ENCODE measurements around the gene MYZAP. TPM values are rescaled to one million over a fixed set of nuclear protein-coding genes. Genes with fewer than 3 reads are reported as not detected.

The MYZAP gene
- total and polyA plus RNA-seq, 10 of the 15 experiments (the other 5 are each of a cell fraction or from before 2014, with no cell fraction given) = not detected

DNA sequence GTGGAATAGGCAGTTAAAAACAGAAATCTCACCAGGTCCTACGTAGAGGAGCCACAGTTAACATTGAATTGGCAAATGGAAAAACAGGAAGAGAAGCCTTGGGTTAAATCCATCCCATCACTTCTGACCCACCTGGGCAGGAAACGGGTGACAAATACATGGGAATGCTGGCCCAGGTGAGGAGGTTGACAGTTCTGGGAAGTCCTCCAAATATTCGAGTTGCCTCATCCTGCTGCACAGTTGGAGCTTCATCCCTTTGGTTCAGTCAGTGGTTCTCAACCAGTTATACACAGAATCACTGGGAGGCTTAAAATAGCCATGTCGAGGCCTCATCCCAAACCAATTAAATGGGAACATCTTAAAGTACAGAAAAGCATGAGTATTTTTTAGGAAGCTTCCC, 5.3 kb downstream of the MYZAP start (continued):
- TF ChIP-seq KDM1A (IDR thresholded peaks at IDR 0.05; ENCODE audit: borderline replicate concordance) = no peak
- no peak for TF ChIP-seq PAX5 (IDR thresholded peaks at IDR 0.05; ENCODE audit: borderline replicate concordance, low read depth, low read length)

DNA sequence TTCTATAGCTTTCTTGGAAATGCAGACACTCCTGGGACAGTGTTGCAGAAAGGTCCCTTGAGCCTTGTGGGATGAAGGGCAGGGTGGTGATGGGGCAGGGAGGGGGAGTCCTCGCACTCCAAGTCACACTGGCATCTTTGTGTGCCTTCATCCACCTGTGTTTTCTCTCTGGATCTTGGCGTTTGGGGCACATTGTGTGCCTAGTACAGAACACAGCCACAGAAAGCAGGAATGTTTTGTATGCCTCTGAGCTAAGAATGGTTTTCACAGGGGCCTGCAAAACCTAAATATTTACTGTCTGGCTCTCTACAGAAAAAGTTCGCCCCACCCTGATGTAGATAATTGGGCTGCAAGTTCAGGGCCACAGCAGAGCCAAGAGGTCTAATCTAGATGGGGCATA, 5.7 kb downstream of the MYZAP start:
- peaks cover 0 to 1% of the 10 kb centered on the region in 2 experiments; a peak in 3 of 4 replicates for H3K27me3 ChIP-seq (replicated peaks in 1 of 2; ENCODE audit: control insufficient read depth in 2 of 2, insufficient read depth in 2 of 2, low read length in 1 of 2)
- no peaks in the 10 kb centered on the region for H3K36me3 ChIP-seq (ENCODE audit: control insufficient read depth in 2 of 2, insufficient read depth in 2 of 2, low read length in 1 of 2)
- no peaks in the 10 kb centered on the region for H3K4me1 ChIP-seq (ENCODE audit: control insufficient read depth, insufficient read depth, low read length)
- RAD21 ChIA-PET (ENCODE audit: unreplicated experiment) = no interaction called here
- BruUV-seq (replicated peaks) = no TSS peak
- H3K27ac ChIP-seq (ENCODE audit: control insufficient read depth, insufficient read depth) = no peak overlapping the region
- DNase-seq (ENCODE audit: low read depth, low spot score) (no peak), ATAC-seq (no peak), FAIRE-seq (no peak)
- H3K4me3 ChIP-seq = no peak overlapping the region
- POLR2A ChIA-PET = no interaction called here
- intact Hi-C loops (cut with micrococcal nuclease; ENCODE audit: unreplicated experiment) (no loop called here), in situ Hi-C loops (cut with MboI) (no loop called here)
- SMC1A ChIA-PET (ENCODE audit: uncharacterized antibody, unreplicated experiment) = no interaction called here
- H3K9me3 ChIP-seq (replicated peaks; ENCODE audit: control insufficient read depth, insufficient read depth, low read length) = no peaks in the 10 kb centered on the region
- no peak overlapping the region for H3K9ac ChIP-seq (ENCODE audit: control insufficient read depth, insufficient read depth, low read length)
- H4K20me1 ChIP-seq (ENCODE audit: control insufficient read depth, insufficient read depth) = no peaks in the 10 kb centered on the region
- 15% methylated on average over 3 of the region's 3 CpGs for WGBS (ENCODE audit: insufficient coverage, insufficient replicate concordance, low lambda C conversion rate, missing lambda C conversion rate)
- no peak overlapping the region for H2AFZ ChIP-seq (ENCODE audit: control insufficient read depth, low read depth, low read length)
- H3K79me2 ChIP-seq (ENCODE audit: control insufficient read depth, insufficient read depth, low read length) = no peaks in the 10 kb centered on the region
- no peak overlapping the region for H3K4me2 ChIP-seq (ENCODE audit: control insufficient read depth, insufficient read depth)
- CTCF ChIA-PET = interaction anchor here (0.6 kb wide), 1 partner anchor 37 kb away, joined by 3 read pairs; no protein-coding TSS in a partner anchor
- TF ChIP-seq NRF1 (conservative IDR thresholded peaks at IDR 0.05; ENCODE audit: low read depth, low read length) (no peak), SIN3A (IDR thresholded peaks at IDR 0.05; ENCODE audit: low read depth, low read length) (no peak), FOS (IDR thresholded peaks at IDR 0.05; ENCODE audit: borderline replicate concordance, extremely low read depth, insufficient read length) (no peak), SIX5 (IDR thresholded peaks at IDR 0.05; ENCODE audit: low read depth, low read length, severe bottlenecking) (no peak), GABPA (IDR thresholded peaks at IDR 0.05; ENCODE audit: low read depth) (no peak), ZNF217 (IDR thresholded peaks at IDR 0.05) (no peak), TCF7 (IDR thresholded peaks at IDR 0.05; ENCODE audit: borderline replicate concordance) (no peak), BHLHE40 (IDR thresholded peaks at IDR 0.05; ENCODE audit: borderline replicate concordance in 1 of 2, low read depth in 2 of 2, low read length in 1 of 2) (no peak), MYB (IDR thresholded peaks at IDR 0.05; ENCODE audit: borderline replicate concordance, low read depth, low read length) (no peak), CBX3 (IDR thresholded peaks at IDR 0.05; ENCODE audit: borderline replicate concordance, low read depth) (no peak), ESRRA (IDR thresholded peaks at IDR 0.05; ENCODE audit: low read length) (no peak), ZZZ3 (IDR thresholded peaks at IDR 0.05; ENCODE audit: control insufficient read depth, insufficient read length, low read depth) (no peak), FOXK2 (IDR thresholded peaks at IDR 0.05) (no peak), MXI1 (IDR thresholded peaks at IDR 0.05; ENCODE audit: low read depth, low read length) (no peak)
- TF ChIP-seq, protein P1, sequence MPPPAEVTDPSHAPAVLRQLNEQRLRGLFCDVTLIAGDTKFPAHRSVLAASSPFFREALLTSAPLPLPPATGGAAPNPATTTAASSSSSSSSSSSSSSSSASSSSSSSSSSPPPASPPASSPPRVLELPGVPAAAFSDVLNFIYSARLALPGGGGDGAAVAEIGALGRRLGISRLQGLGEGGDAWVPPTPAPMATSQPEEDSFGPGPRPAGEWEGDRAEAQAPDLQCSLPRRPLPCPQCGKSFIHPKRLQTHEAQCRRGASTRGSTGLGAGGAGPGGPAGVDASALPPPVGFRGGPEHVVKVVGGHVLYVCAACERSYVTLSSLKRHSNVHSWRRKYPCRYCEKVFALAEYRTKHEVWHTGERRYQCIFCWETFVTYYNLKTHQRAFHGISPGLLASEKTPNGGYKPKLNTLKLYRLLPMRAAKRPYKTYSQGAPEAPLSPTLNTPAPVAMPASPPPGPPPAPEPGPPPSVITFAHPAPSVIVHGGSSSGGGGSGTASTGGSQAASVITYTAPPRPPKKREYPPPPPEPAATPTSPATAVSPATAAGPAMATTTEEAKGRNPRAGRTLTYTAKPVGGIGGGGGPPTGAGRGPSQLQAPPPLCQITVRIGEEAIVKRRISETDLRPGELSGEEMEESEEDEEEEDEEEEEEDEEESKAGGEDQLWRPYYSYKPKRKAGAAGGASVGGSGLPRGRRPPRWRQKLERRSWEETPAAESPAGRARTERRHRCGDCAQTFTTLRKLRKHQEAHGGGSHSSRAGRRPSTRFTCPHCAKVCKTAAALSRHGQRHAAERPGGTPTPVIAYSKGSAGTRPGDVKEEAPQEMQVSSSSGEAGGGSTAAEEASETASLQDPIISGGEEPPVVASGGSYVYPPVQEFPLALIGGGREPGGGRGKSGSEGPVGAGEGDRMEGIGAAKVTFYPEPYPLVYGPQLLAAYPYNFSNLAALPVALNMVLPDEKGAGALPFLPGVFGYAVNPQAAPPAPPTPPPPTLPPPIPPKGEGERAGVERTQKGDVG (CRISPR knock-in tag; IDR thresholded peaks at IDR 0.05) = no peak
- TF ChIP-seq, protein P2, sequence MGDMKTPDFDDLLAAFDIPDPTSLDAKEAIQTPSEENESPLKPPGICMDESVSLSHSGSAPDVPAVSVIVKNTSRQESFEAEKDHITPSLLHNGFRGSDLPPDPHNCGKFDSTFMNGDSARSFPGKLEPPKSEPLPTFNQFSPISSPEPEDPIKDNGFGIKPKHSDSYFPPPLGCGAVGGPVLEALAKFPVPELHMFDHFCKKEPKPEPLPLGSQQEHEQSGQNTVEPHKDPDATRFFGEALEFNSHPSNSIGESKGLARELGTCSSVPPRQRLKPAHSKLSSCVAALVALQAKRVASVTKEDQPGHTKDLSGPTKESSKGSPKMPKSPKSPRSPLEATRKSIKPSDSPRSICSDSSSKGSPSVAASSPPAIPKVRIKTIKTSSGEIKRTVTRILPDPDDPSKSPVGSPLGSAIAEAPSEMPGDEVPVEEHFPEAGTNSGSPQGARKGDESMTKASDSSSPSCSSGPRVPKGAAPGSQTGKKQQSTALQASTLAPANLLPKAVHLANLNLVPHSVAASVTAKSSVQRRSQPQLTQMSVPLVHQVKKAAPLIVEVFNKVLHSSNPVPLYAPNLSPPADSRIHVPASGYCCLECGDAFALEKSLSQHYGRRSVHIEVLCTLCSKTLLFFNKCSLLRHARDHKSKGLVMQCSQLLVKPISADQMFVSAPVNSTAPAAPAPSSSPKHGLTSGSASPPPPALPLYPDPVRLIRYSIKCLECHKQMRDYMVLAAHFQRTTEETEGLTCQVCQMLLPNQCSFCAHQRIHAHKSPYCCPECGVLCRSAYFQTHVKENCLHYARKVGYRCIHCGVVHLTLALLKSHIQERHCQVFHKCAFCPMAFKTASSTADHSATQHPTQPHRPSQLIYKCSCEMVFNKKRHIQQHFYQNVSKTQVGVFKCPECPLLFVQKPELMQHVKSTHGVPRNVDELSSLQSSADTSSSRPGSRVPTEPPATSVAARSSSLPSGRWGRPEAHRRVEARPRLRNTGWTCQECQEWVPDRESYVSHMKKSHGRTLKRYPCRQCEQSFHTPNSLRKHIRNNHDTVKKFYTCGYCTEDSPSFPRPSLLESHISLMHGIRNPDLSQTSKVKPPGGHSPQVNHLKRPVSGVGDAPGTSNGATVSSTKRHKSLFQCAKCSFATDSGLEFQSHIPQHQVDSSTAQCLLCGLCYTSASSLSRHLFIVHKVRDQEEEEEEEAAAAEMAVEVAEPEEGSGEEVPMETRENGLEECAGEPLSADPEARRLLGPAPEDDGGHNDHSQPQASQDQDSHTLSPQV (IDR thresholded peaks at IDR 0.05) = no peak

Measured in GM12878 (cell line).